Measurements from ENCODE around the gene CD180. TPM values are rescaled to one million over a fixed set of nuclear protein-coding genes. Genes with fewer than 3 reads are reported as not detected.

Gene CD180
- total and polyA plus RNA-seq, 2 donors (not counting 3 experiments of a cell fraction or from before 2014, with no cell fraction given): not detected

GRCh38 chr5:67143549-67143948 lies 53.0 kb downstream of the CD180 start:
- Histone ChIP-seq H3K27me3 (ENCODE audit: control insufficient read depth in 2 of 2, insufficient read depth in 2 of 2, low read length in 2 of 2) (no peaks in the 10 kb centered on the region), H3K9me1 (replicated peaks; ENCODE audit: control insufficient read depth, extremely low read depth, insufficient read depth, low read length) (no peaks in the 10 kb centered on the region), H3K27ac (ENCODE audit: insufficient read depth, low read depth, low read length) (no peak overlapping the region), H4K20me1 (replicated peaks; ENCODE audit: control insufficient read depth, extremely low read depth, insufficient read depth, low read length) (no peaks in the 10 kb centered on the region), H3K36me3 (ENCODE audit: control insufficient read depth in 2 of 2, extremely low read depth in 1 of 2, insufficient read depth in 2 of 2, low read length in 2 of 2) (peaks cover 31 to 44% of the 10 kb centered on the region in 2 experiments), H2AFZ (ENCODE audit: low read depth, low read length) (no peak overlapping the region), H3K4me2 (ENCODE audit: insufficient read depth, low read length) (no peak overlapping the region), H3K9ac (replicated peaks; ENCODE audit: extremely low read depth, insufficient read depth, low read length) (no peak overlapping the region), H3K4me3 (replicated peaks in 1 of 3; ENCODE audit: insufficient read depth in 1 of 3, low read depth in 1 of 3, low read length in 3 of 3) (no peak overlapping the region), H3K4me1 (ENCODE audit: control insufficient read depth, extremely low read depth, insufficient read depth, low read length) (no peaks in the 10 kb centered on the region), H3K9me3 (replicated peaks; ENCODE audit: control insufficient read depth, insufficient read depth, low read length) (no peaks in the 10 kb centered on the region), H3K79me2 (ENCODE audit: control insufficient read depth, insufficient read depth, low read length) (no peaks in the 10 kb centered on the region)
- FAIRE-seq (no peak), DNase-seq (ENCODE audit: low read depth, low spot score) (no peak)
- ChIA-PET POLR2A (no interaction called here), CTCF (no interaction called here)
- intact Hi-C loops (cut with micrococcal nuclease): no loop called here
- dilution Hi-C loops (cut with MboI; ENCODE audit: extremely low pct_ligation_motif_present, low sequenced_read_pairs): no loop called here
- TF ChIP-seq MAX (IDR thresholded peaks at IDR 0.05; ENCODE audit: insufficient read depth, insufficient read length): no peak
- no peak for TF ChIP-seq POLR2A (IDR thresholded peaks at IDR 0.05; ENCODE audit: low read depth, low read length)
- no peak for TF ChIP-seq CTCF (IDR thresholded peaks at IDR 0.05; ENCODE audit: extremely low read depth in 1 of 2, insufficient read depth in 1 of 2, low read depth in 1 of 2, low read length in 2 of 2)
- no peak for TF ChIP-seq JUN (IDR thresholded peaks at IDR 0.05; ENCODE audit: borderline replicate concordance, insufficient read depth, insufficient read length, low read depth)
- no peak for TF ChIP-seq GATA2 (IDR thresholded peaks at IDR 0.05; ENCODE audit: insufficient read depth, insufficient read length, low read depth, low read length)
- no peak for TF ChIP-seq FOS (IDR thresholded peaks at IDR 0.05; ENCODE audit: borderline replicate concordance, insufficient read depth, low read length)
- no peak for TF ChIP-seq EZH2 (IDR thresholded peaks at IDR 0.05; ENCODE audit: borderline replicate concordance, low read depth, low read length, severe bottlenecking)
- no peak for TF ChIP-seq POLR2AphosphoS5 (IDR thresholded peaks at IDR 0.05; ENCODE audit: insufficient read depth, low read depth, low read length)
- TF ChIP-seq MYC (IDR thresholded peaks at IDR 0.05; ENCODE audit: low read depth, low read length): no peak
- BruUV-seq (replicated peaks): no TSS peak
